Pancreas (tissue), 10 donors: ENCODE measurements around the gene PHF19. TPM values are rescaled to one million over a fixed set of nuclear protein-coding genes. Genes with fewer than 3 reads are reported as not detected.

Experiments
- ATAC-seq, 4 donors: fragments of 200-7000 bp; cut with Tn5 transposase; one replicate each; pipeline versions ENCODE4 v1.8.0 to v1.9.1; 2020; ENCODE audit warnings: mild to moderate bottlenecking in 4 of 4, moderate library complexity in 4 of 4
- DNase-seq, 6 donors: peaks; one replicate each; pipeline ENCODE4 v3.0.0-alpha.2; 2020
- FAIRE-seq: peaks from 2 replicates; lab custom pipeline; 2012; peaks lifted over from hg19 to GRCh38; lab: Jason Lieb, UNC
- H3K27ac ChIP-seq, 4 donors: fragments of 200-600 bp; sonication (generic); 1 replicate in 3 of 4; 2 replicates in 1 of 4; pipeline versions ENCODE4 v1.5.0 to v1.8.0; 2020
- H3K27me3 ChIP-seq, 4 donors: fragments of 200-600 bp; one replicate each; pipeline ENCODE4 v1.8.0; 2021
- H3K36me3 ChIP-seq, 3 donors: fragments of 200-600 bp; sonication (generic) in 1 of 3; one replicate each; pipeline versions ENCODE4 v1.5.0 to v1.8.0; 2020 to 2021
- H3K4me1 ChIP-seq, 3 donors: fragments of 200-600 bp; one replicate each; pipeline ENCODE4 v1.8.0; 2021
- H3K4me3 ChIP-seq, 4 donors: fragments of 200-600 bp; sonication (generic) in 2 of 4; one replicate each; pipeline versions ENCODE4 v1.5.0 to v1.8.0; 2020 to 2021
- H3K9me3 ChIP-seq, 4 donors: fragments of 200-600 bp; one replicate each; pipeline ENCODE4 v1.8.0; 2021
- CTCF ChIP-seq, 4 donors: fragments of 200-600 bp; sonication (generic) in 3 of 4; IDR thresholded peaks; one replicate each; pipeline versions ENCODE4 v1.5.0 to v1.8.0; 2021; ENCODE audit warnings: antibody characterized with exemption in 4 of 4
- WGBS, 2 donors: extraction: QIAGEN DNeasy Blood & Tissue Kit; methylation state at CpG; one replicate each; pipeline ENCODE4 v1.1.7; 2013; 5-methylcytosine and 5-hydroxymethylcytosine counted together
- intact Hi-C, 3 donors: fragments of 100-400 bp; cut with DNase I; formaldehyde crosslinking; loops; one replicate each; pipeline versions ENCODE4 v1.11.1 to v1.14.2; 2022
- polyA plus RNA-seq, 2 donors: library from polyadenylated mRNA; stranded (reverse); fragments of 200-250 nt; gene quantifications; one replicate each; pipeline ENCODE4 v1.2.3, GENCODE V29; 2013
- total RNA-seq, 6 donors: library from RNA; stranded (reverse); fragmentation: NEBNext Ultra II Directional in 4 of 6; extraction: Animal tissue kit (Norgen Biotek cat#: 25700) in 4 of 6; gene quantifications; one replicate each; pipeline versions ENCODE4 v1.2.1 to v1.2.4, GENCODE V29; 2021 to 2023
- donor health status: healthy with polysubstance abuse.
- donor health status: DM: no; HTN: no; CAD: no; lungs with moderate emphysema.
- donor health status: DM: no; HTN: no; CAD: no.
- donor health status: control.
- donor health status: control.
- donor health status: Bipolar disorder and iron deficiency.
- donor health status: DM: yes; HTN: yes; CAD: no.
- donor health status: DM: no; HTN: no; CAD: no.
- donor health status: DM: no; HTN: no; CAD: no.
- donor health status: DM: yes; HTN: yes; CAD: no.

Gene PHF19
- total and polyA plus RNA-seq, 8 donors, result 2.2 to 7.4 (median 4.4) TPM

- intact Hi-C loops, result no loop called here
These were observed 17.5 kb upstream of the PHF19 start for GRCh38 chr9:120894321-120895148.

GRCh38 chr9:120893611-120894307, 16.8 kb upstream of the PHF19 start:
- no peak for TF ChIP-seq CTCF (IDR thresholded peaks at IDR 0.05)
- DNase-seq (no peak), FAIRE-seq (no peak), ATAC-seq (no peak)
- 94 to 98% methylated on average over 13 of the region's 13 CpGs for WGBS, 2 donors
- H3K4me1 ChIP-seq, result no peaks in the 10 kb centered on the region
- no peaks in the 10 kb centered on the region for H3K27me3 ChIP-seq
- no peak overlapping the region for H3K27ac ChIP-seq
- no peak overlapping the region for H3K4me3 ChIP-seq
- H3K9me3 ChIP-seq, result no peaks in the 10 kb centered on the region
- no peaks in the 10 kb centered on the region for H3K36me3 ChIP-seq
- intact Hi-C loops, result no loop called here

More at GRCh38 chr9:120894321-120895148, 17.5 kb upstream of the PHF19 start:
- no peaks in the 10 kb centered on the region for H3K4me1 ChIP-seq
- no peak for TF ChIP-seq CTCF (IDR thresholded peaks at IDR 0.05)
- H3K9me3 ChIP-seq, result no peaks in the 10 kb centered on the region
- no peaks in the 10 kb centered on the region for H3K27me3 ChIP-seq
- peak; percentile 77 to 88 (median 86) for ATAC-seq
- no peaks in the 10 kb centered on the region for H3K36me3 ChIP-seq
- no peak for FAIRE-seq
- WGBS, 2 donors, result 9 to 15% methylated on average over 57 to 63 of the region's 63 CpGs
- peak overlapping the region in 2 of 4 donors; percentile 19 to 45 for H3K4me3 ChIP-seq
- DNase-seq, result peak in 3 of 6 donors; percentile 32 to 75 (median 42)
- no peak overlapping the region for H3K27ac ChIP-seq

GRCh38 chr9:120892748-120893610, 16.0 kb upstream of the PHF19 start:
- Histone ChIP-seq H3K27me3 (no peaks in the 10 kb centered on the region), H3K27ac (no peak overlapping the region), H3K36me3 (no peaks in the 10 kb centered on the region), H3K4me3 (no peak overlapping the region), H3K4me1 (no peaks in the 10 kb centered on the region), H3K9me3 (no peaks in the 10 kb centered on the region)
- 85 to 87% methylated on average over 6 of the region's 6 CpGs for WGBS, 2 donors
- ATAC-seq (no peak), DNase-seq (no peak), FAIRE-seq (no peak)
- no peak for TF ChIP-seq CTCF (IDR thresholded peaks at IDR 0.05)
- intact Hi-C loops, result no loop called here

- TF ChIP-seq CTCF (IDR thresholded peaks at IDR 0.05), result no peak
- no peak for ATAC-seq
- Histone ChIP-seq H3K9me3 (no peaks in the 10 kb centered on the region), H3K4me3 (no peak overlapping the region), H3K27ac (no peak overlapping the region), H3K4me1 (no peaks in the 10 kb centered on the region), H3K27me3 (no peaks in the 10 kb centered on the region), H3K36me3 (no peaks in the 10 kb centered on the region)
- no peak for FAIRE-seq
- no peak for DNase-seq
- 78 to 85% methylated on average over 15 of the region's 15 CpGs for WGBS, 2 donors
- intact Hi-C loops, result no loop called here
These were observed 15.1 kb upstream of the PHF19 start for GRCh38 chr9:120891884-120892747.
